ENCODE measurements around the gene CD300LF.

DNA sequence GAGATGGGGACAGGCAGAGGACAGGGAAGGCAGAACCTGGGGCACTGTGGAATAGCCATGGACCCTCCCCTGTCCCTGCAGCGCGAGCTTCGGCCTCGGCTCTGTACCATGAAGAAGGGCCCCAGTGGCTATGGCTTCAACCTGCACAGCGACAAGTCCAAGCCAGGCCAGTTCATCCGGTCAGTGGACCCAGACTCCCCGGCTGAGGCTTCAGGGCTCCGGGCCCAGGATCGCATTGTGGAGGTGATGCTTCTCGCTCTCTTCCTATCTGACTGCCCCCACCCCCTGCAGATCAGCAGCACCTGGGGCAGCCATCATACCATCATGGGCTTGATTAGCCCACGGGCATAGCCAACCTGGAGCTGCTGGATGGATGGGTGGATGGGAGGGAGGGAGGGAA lies 49.2 kb upstream of the CD300LF start:
- TF ChIP-seq, protein P1, sequence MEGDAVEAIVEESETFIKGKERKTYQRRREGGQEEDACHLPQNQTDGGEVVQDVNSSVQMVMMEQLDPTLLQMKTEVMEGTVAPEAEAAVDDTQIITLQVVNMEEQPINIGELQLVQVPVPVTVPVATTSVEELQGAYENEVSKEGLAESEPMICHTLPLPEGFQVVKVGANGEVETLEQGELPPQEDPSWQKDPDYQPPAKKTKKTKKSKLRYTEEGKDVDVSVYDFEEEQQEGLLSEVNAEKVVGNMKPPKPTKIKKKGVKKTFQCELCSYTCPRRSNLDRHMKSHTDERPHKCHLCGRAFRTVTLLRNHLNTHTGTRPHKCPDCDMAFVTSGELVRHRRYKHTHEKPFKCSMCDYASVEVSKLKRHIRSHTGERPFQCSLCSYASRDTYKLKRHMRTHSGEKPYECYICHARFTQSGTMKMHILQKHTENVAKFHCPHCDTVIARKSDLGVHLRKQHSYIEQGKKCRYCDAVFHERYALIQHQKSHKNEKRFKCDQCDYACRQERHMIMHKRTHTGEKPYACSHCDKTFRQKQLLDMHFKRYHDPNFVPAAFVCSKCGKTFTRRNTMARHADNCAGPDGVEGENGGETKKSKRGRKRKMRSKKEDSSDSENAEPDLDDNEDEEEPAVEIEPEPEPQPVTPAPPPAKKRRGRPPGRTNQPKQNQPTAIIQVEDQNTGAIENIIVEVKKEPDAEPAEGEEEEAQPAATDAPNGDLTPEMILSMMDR (IDR thresholded peaks at IDR 0.05 in 2 of 3, conservative IDR thresholded peaks at IDR 0.05 in 1 of 3; ENCODE audit: control insufficient read depth in 2 of 3, extremely low read depth in 1 of 3, insufficient read depth in 1 of 3, low read depth in 3 of 3, low read length in 3 of 3) = no peak
- TF ChIP-seq, protein P2, sequence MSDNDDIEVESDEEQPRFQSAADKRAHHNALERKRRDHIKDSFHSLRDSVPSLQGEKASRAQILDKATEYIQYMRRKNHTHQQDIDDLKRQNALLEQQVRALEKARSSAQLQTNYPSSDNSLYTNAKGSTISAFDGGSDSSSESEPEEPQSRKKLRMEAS (IDR thresholded peaks at IDR 0.05; ENCODE audit: low read depth, low read length) = no peak
- TF ChIP-seq EP300 (IDR thresholded peaks at IDR 0.05; ENCODE audit: borderline replicate concordance in 1 of 2, control insufficient read depth in 1 of 2, low read depth in 2 of 2, low read length in 2 of 2) (no peak), EZH2 (IDR thresholded peaks at IDR 0.05; ENCODE audit: borderline replicate concordance, control insufficient read depth, low read depth, low read length) (no peak), IKZF1 (conservative IDR thresholded peaks at IDR 0.05) (no peak), HDAC6 (IDR thresholded peaks at IDR 0.05; ENCODE audit: unreplicated experiment) (no peak), POLR2A (IDR thresholded peaks at IDR 0.05; ENCODE audit: low read depth, low read length) (no peak), RCOR1 (conservative IDR thresholded peaks at IDR 0.05; ENCODE audit: low read depth, low read length) (no peak), ESRRA (IDR thresholded peaks at IDR 0.05; ENCODE audit: low read length) (no peak), FOXM1 (IDR thresholded peaks at IDR 0.05; ENCODE audit: low read depth, low read length) (no peak)
- TF ChIP-seq, protein P3, sequence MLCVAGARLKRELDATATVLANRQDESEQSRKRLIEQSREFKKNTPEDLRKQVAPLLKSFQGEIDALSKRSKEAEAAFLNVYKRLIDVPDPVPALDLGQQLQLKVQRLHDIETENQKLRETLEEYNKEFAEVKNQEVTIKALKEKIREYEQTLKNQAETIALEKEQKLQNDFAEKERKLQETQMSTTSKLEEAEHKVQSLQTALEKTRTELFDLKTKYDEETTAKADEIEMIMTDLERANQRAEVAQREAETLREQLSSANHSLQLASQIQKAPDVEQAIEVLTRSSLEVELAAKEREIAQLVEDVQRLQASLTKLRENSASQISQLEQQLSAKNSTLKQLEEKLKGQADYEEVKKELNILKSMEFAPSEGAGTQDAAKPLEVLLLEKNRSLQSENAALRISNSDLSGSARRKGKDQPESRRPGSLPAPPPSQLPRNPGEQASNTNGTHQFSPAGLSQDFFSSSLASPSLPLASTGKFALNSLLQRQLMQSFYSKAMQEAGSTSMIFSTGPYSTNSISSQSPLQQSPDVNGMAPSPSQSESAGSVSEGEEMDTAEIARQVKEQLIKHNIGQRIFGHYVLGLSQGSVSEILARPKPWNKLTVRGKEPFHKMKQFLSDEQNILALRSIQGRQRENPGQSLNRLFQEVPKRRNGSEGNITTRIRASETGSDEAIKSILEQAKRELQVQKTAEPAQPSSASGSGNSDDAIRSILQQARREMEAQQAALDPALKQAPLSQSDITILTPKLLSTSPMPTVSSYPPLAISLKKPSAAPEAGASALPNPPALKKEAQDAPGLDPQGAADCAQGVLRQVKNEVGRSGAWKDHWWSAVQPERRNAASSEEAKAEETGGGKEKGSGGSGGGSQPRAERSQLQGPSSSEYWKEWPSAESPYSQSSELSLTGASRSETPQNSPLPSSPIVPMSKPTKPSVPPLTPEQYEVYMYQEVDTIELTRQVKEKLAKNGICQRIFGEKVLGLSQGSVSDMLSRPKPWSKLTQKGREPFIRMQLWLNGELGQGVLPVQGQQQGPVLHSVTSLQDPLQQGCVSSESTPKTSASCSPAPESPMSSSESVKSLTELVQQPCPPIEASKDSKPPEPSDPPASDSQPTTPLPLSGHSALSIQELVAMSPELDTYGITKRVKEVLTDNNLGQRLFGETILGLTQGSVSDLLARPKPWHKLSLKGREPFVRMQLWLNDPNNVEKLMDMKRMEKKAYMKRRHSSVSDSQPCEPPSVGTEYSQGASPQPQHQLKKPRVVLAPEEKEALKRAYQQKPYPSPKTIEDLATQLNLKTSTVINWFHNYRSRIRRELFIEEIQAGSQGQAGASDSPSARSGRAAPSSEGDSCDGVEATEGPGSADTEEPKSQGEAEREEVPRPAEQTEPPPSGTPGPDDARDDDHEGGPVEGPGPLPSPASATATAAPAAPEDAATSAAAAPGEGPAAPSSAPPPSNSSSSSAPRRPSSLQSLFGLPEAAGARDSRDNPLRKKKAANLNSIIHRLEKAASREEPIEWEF (IDR thresholded peaks at IDR 0.05; ENCODE audit: insufficient replicate concordance, low read depth, low read length) = no peak
- TF ChIP-seq, protein P4, sequence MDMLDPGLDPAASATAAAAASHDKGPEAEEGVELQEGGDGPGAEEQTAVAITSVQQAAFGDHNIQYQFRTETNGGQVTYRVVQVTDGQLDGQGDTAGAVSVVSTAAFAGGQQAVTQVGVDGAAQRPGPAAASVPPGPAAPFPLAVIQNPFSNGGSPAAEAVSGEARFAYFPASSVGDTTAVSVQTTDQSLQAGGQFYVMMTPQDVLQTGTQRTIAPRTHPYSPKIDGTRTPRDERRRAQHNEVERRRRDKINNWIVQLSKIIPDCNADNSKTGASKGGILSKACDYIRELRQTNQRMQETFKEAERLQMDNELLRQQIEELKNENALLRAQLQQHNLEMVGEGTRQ (IDR thresholded peaks at IDR 0.05; ENCODE audit: borderline replicate concordance, low read depth, low read length) = no peak
